ENCODE results near the gene AKAP13.

Gene AKAP13

DNA sequence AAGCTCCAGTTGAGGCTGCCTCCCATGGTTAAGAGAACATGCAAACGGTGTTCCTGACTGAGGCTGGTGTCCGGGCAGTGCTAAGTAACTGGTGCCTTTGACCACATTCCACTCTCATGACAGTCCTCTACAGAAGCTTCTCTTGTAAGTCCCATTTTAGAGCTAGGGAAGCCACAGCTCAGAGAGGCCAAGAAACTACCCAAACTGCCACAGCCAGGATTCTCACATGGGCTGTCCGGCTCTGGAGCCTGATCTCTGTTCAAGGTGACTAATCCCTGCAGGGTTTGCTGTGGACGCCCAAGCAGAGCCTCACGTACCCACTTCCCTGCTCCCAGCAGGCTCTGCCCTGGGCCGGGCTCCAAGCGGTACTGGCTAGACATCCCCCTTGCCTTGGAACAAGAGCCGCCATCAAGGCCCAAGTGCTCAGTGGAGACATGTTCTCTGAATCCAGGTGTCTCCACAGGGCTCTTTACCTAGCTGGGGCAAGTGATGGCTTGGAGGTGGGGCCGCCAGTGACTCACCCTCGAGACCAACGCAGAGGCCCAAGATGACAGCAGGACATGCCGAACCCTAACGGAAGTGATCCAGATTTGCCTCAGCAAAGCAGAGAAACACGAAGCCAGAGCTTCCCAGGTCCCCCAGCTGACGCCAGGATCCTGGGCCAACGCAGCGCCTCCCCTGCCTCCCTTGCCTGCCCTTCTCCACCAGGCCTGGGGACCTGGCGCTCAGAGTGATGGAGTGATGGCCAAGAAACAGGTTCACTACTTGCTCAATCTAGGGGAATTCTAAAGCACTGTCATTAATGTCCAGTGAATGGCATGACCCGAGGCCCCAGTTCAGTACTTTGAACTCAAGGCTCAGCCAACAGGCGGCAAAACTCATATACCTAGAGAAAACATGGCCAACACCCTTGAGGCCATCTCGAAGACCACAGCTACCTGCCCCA, 390.0 kb downstream of the AKAP13 start:
- DNase-seq (ENCODE audit: low read depth): no peak

DNA sequence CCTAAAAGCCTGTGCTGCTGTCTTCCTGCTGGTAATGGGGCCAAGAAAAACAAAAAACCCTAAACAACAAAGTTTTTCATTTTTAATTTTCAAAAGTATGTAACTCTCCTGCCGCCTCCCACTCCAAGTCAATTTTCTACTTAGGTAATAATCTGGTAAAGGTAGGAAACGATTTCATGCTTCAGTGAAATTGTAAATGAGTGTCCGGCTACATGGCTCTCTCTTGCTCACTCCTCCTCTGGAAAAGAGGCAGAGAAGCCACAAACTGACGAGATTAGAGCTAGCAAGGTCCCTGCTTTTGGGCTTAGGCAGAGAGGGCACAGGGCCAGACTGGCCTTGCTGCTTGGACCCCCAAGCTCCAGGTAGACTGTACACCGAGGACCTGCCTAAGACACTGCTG, 390.9 kb downstream of the AKAP13 start:
- no peak for DNase-seq (ENCODE audit: low read depth)

DNA sequence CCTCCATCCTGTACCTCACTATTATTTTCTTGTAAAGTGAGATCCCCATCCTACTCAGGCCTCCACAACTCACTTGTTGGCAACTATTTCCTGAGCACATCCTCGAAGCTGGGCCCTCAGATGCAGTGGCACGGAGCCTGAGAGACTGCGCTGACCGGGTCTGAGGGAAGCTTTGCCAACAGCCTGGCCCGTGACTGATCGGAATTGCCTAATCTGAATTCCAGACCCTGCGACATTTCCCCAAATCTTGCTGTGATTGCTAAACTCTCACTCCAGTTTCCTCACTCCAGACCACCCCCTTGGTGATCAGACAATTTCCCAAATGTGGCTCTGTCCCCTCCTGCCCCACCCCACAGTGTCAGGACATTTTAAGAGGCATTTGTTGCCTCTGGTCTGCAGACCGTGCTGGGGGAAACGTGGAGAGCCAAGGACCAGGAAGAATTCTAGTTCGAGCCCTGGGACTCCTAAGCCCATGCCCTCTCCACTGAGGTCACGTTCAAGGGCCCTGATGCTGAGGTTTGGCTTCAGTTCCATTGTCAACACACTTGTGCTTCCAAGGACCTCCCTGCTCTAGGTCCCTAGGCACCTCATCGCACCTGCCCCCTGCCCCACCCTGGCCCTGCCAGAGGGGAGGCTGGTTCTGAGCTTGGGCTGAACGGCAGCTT, 391.5 kb downstream of the AKAP13 start:
- no peak for DNase-seq (ENCODE audit: low read depth)

DNA sequence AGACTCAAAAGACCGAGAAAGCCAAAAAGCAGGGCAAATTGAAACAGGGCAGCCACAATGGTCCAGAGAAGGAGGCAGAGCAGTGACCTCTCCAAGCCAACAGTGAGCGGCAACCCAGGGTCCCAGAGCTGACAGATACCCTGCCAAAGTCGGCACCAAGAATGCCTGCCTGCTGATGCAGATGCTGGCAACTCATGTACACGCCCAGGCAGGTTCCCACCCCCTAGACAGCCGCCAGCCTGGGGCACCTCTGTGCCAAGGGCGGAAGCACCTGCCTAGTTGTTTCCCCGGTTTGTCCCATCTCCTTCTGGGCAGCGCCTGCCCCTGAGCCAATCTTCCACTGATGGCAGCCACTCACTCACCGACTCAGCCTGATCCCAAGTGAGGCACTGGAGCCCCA, 392.3 kb downstream of the AKAP13 start:
- DNase-seq (ENCODE audit: low read depth): no peak

DNA sequence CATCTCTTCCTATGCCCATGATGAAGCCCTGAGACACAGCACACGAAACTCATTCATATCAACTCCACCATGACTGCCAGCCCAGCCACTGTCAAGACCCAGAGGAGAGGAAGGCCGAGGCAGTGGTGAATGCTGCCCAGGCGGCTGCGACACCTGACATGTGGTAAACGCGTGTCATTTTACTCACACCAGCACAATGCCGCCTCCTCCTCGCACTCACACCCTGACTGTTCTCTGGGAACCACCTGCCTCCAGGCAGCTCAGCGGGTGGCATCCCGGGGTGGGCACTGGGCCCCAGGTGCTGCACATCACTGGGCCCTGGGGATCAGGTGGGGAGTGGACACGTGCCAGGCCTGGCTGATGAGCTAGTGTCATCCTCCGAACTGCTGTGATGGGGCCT, 392.8 kb downstream of the AKAP13 start:
- DNase-seq (ENCODE audit: low read depth): no peak

DNA sequence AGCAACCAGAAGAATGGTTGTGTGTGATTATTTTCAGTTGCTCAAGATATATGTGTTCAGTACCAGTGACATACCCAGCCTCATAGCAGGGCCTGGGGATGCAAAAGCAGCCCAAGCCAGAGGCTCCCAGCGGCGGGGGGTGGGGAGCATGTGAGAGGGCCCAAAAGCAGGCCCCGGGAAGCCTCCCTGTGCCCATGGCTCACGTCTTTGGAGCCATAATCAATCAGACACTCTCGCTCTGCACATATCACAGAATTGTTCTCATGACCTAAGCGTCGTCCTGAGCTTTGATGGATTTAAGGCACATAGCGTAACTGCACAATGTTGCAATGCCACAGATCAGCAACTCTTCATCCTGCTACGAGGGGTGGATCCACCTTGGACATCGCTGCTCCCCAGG, 393.6 kb downstream of the AKAP13 start:
- DNase-seq (ENCODE audit: low read depth): no peak

DNA sequence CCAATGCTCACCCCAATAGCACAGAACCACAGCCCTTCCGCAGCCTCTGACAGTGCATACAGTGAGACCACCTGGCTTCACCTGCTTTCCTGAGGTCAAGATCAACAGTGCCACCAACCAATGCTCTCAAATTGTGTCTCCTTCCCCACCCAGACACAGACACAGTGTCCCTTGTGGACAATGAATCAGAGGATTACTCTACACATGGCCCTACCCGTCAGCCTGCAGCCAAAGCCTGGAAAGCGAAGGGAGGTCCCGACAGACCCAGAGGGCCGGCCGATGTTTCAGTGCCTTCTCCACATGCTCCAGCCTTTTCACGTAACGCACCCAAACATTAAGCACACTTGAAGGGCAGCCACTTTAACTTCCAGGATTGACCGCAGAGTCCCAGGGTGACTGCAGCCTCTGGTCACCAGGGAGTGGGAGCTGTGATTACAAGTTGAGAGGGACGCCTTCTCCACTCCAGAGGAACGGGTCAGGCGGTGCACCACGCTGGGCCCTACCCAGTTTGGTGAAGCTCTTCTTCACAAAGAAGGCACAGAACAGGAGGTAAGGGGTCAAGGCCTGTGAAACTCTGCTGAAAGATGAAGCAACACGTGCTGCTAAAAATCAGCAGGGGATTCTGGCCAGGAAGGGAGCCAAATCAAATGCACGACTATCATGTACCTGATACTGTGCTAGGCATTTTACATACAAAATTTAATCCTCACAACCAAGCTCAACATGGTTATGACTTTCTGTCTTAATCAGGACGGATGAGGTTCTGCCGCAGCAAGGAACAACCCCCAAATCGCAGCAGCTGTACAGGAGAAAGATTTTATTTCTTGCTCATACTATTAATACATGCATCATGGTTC, 397.1 kb downstream of the AKAP13 start:
- DNase-seq (ENCODE audit: low read depth): no peak

DNA sequence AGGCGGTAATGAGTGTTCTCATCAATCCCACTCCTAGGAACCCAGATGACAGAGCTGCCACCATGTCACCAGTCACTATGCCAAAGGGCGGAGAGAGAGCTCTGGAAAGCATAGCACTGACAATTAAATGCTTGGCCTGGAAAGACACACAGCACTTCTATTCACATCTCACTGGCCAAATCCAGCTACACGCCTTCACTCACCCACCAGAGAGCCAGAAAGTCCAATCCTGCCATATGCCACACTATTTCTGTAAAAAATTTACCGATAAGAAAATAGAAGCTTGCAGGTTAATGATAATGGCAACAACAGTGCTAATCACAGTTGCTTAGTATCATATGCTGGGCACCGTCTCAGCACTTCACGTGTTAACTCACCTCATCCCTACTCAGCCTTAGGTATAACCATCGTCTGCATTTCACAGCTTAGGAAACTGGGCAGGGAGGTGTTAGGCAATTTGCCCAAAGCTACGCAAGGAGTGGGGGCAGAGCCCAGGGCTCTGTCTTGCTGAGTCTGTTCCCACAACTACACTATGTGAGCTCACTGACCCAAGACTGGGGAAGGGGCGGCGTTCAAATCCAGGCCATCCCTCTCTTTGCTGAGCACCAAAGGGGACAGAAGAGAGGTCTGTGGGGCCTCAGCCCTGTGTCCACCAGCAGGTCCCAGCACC, 397.8 kb downstream of the AKAP13 start:
- DNase-seq (ENCODE audit: low read depth): no peak

DNA sequence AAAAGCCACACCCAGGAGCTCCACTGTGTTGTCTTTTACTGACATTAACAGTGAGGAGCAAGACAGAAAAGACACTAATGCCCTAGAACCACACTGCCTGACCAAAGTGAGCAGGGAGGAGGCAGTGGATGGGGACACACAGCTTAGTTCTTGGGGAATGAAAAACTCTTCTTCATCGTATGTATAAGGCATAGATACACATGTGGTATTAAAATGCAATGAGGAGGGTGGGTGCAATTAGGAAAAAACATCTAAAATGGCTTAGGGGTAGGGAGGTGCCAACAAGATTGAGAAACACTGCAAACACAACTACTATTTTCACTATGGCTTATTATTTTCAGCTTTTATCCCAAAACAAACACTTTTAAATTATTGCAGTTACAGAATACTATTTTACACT, 398.8 kb downstream of the AKAP13 start:
- DNase-seq (ENCODE audit: low read depth): no peak

DNA sequence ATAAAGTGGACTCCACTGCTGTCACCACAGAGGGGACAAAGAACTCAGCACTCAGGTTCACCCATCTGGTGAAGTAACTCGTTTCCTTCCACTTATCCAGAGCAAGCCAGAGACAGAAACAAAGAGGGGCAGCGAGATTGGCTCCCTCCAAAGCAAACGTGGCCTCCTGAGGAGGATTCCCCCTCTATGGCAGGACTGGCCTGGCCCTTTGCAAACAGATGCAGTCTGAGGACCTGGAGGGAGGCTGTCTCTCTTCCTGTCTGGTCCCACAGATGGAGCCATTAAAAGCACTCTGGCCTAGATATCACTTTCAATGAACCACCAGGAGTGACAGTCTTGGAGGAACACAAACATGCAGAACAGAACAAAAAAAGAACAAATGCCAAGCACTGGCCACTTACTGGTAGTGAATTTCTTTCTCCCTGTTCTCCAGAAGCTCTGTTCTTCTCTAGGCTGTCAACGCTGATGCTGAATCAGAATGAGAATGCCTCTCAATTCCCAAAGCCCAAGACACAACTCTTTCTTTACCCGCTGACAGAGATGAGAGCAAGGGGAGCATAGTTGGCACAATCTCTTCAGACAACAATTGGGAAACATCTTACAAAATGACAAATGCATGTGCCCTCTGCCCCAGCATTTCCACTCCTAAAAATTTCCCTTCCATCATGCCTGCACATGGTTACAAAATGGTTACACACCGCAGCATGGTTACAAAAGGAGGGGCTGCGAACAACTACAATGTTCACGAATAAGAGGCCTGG, 400.0 kb downstream of the AKAP13 start:
- DNase-seq (ENCODE audit: low read depth): no peak

DNA sequence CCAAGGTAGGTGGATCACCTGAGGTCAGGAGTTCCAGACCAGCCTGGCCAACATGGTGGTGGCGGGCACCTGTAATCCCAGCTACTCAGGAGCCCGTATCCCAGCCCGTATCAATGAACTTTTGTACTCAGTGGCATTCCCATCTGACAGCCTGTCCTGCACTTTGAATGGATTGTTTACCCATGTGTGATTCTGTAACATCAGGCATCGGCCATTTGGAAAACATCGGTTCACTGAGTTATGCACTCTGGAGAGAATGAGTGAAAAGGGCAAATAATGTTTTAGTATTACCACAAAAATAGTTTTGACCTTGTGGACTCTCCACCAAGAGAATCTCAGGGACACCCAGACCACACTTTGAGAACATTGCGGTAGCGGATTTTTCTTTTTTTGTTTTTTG, 400.7 kb downstream of the AKAP13 start:
- no peak for DNase-seq (ENCODE audit: low read depth)

DNA sequence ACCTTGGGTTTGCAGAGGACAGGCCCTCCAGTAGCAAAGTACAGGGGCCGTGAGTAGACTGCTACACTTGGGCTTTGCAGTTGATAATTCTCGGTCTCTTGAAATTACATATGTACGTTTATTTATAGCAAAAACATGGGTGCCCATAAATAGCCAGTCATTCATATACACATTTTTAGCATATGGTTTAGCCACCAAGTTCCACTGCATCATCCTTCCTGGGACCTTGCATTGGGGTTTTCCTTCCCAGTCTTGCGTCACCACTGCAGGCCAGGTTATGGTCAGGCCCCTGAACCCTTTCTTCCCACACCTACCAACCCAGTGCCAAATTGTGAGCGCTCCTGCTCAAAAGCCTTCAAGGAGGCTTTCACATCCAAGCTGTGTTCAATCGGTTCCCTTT, 401.7 kb downstream of the AKAP13 start:
- DNase-seq (ENCODE audit: low read depth): no peak

DNA sequence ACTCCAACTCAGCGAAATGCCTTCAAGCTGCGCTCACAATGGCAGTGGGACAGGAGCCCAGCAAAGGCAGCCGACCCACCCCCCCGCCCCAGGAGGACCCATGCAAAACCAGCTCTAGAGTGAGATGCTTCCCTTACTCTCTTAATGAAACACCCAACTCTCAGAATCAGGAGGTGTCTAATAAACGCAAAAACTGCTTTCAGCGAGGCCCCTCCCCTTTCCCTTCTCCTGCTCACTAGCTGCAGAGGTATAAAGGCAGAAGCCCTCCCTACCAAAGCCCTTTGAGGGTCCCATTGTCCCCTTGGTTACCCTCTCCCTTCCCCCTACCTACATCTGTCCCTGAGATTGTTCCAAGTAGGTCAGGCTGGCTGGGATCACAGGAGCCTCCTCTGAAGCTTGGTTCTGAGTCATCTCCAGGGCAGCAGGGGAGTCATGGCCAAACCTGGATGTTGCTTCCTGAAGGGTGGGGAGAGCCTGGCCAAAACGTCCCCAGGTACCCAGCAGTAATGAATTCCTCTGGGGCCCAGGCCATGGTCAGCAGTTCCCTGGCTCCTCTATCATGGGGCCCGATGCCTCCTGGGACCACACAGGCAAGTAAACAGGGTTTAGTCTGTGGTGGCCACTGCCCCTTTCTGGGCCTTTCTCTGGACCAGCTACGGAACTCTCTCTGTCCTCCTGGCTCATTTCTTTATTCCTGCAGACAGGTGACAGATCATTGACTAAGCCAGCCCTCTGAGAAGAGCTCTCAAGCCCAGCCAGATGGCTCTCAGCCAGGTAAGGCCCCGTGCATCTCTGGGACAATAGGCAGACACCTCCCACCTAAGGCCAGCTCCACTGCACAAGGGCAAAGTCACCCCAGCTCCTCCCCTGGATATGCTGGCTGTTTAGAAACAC, 405.7 kb downstream of the AKAP13 start:
- no peak for DNase-seq (ENCODE audit: low read depth)

DNA sequence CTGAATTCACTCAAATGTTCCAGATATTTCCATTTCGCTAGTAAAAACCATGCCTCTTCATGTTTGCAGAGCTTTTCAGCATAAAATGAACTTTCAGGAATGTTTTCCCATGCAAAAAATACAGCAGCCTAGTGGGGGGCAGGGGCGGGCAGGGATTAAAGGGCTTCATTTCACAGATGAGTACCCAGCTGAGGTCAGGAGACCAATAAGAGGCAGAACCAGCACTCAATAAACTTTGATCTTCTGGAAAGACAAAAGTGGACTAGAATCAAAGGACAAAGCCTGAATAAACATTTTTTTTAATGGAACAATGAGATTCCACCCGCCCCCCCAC, 406.3 kb downstream of the AKAP13 start:
- DNase-seq (ENCODE audit: low read depth): no peak

DNA sequence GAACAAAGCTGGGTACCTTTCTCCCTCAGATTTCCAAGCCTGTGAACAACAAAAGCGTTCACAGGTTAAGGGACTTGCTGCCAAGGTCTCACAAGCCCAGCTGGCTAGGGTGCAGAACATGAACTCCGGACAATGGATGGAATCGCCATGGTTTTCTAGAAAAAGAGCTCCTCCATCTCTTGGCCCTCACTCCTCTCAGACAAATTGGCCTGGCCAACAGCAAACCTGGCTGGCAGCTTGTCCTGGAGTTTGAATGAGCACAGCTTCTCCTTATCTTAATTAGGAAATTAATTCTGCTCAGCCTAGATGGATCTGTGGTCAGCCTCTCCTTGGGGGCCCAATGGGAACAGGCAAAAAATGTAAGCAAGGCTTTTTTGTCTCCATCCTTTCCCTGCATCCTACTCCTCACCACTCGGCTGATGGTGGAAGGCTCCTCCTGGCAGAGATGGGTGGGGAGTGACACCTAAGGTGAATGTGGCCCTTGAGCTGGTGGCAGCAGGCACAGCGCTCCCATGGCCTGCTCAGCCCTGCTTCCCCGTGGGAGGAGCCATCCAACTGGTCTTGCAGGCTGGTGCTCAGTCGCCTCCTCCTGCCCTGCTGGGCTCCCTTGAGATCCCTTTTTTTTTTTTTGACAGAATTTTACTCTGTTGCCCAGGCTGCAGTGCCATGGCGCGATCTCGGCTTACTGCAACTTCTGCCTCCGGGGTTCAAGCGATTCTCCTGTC, 408.5 kb downstream of the AKAP13 start:
- DNase-seq (ENCODE audit: low read depth): no peak

DNA sequence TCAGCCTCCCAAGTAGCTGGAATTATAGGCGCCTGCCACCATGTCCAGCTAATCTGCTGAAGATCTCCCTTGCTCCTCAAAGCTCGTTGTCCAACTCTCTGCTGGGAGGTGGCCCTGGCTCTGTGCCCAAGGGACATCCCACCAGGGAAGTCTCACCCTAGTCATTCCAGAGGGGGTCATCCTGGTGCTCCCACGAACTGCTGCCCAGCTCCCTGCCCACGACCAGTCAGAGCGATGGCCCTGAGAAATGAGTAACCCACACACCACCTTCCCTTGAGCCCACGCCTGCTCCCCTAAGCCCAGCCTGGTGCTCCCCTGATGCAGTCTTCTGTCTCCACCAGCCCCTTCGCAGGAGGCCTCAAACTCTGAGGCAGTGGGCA, 409.1 kb downstream of the AKAP13 start:
- DNase-seq (ENCODE audit: low read depth): no peak

DNA sequence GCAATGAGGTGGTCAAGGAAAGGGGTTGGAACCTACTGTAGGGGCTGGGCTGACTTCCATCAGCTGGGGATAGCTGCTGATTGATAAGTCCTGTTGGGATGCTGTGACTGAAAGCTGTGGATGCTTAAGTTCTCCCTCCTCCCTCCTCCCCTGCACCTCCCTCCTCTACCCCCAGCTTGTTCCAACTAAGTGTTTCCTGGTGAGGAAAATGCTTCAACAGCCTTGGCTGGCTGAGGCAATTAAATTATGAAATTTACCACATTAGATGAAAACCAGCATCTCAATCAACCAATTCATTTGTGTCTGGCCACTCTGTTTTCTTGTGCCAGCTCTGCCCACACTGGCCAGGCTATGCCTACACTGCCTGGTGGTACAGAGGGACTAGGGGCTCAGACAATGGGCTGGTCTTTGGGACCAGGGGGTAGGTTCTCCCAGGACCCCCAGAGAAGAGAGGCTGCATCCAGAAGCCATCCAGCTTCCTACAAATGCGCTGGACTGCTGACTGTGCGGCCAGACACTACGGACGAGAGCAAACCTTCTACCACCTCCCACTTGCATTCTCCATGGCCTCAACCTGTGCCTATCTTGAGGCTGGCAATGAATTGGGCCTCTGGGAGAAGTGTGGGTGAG, 411.8 kb downstream of the AKAP13 start:
- no peak for DNase-seq (ENCODE audit: low read depth)

DNA sequence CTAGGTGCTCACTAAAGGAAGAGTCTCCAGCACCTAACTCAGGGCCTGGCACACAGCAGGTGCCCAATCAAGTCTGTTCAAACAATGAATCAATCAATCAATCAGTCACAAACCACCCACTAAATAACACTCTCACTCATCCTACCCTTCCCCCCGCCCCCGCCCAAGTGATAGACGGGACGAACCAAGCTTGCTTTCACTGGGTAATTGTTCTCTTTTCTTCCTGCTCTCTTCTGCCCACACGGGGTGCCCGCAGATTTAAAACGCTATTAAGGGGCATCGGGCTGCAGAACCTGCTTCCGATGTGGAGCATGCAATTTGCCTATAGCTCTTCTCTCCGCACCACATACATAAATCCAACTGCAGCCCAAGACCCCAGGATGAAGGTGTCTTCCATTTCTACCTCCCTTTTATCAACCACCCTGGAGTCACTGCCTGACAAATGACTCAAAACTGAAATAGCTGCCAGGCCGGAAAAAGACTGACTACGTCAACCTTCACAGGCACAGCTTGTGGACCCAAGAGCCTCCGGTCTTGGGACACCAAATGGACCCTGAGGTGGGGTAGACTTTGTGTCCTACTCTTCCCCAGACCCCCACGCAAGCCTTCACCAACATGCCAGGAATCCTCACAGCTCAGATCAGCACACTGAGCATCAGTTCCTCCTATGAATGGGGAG, 412.6 kb downstream of the AKAP13 start:
- DNase-seq (ENCODE audit: low read depth): no peak
